Measurements from ENCODE around the gene ALAS1.

- TF ChIP-seq CTCF (conservative IDR thresholded peaks at IDR 0.05; ENCODE audit: low read length) (no peak), EZH2phosphoT487 (IDR thresholded peaks at IDR 0.05; ENCODE audit: borderline replicate concordance, low read depth, low read length) (no peak)
These were observed 17.4 kb downstream of the ALAS1 start for GRCh38 chr3:52215351-52215750.

Measured in OCI-LY7 (cell line).